Neuronal stem cell (in vitro differentiated cells): ENCODE data around the gene MED13L.

Experiments
- DNase-seq: peaks from one replicate; pipeline ENCODE4 v3.0.0-alpha.2; 2013; ENCODE audit warnings: low spot score
- H2AFZ ChIP-seq: one replicate; pipeline ENCODE4 v1.6.1; 2013; ENCODE audit warnings: mild to moderate bottlenecking, low read length, inconsistent platforms
- H2AK5ac ChIP-seq: 2 replicates; pipeline ENCODE4 v1.6.1; 2013; ENCODE audit warnings: low read depth, mild to moderate bottlenecking, inconsistent platforms, low read length, moderate library complexity, mixed read lengths
- H2BK120ac ChIP-seq: 2 replicates; pipeline ENCODE4 v1.6.1; 2013; ENCODE audit warnings: low read depth, mild to moderate bottlenecking, inconsistent platforms, low read length, moderate library complexity, mixed read lengths
- H2BK12ac ChIP-seq: one replicate; pipeline ENCODE4 v1.6.1; 2013; ENCODE audit warnings: low read length, inconsistent platforms
- H2BK15ac ChIP-seq: 2 replicates; pipeline ENCODE4 v1.6.1; 2013; ENCODE audit warnings: mild to moderate bottlenecking, low read length, inconsistent platforms, mixed read lengths
- H2BK5ac ChIP-seq: one replicate; pipeline ENCODE4 v1.6.1; 2013; ENCODE audit warnings: inconsistent platforms, mild to moderate bottlenecking, low read length, moderate library complexity
- H3K14ac ChIP-seq: one replicate; pipeline ENCODE4 v1.6.1; 2013; ENCODE audit warnings: low read length, inconsistent platforms
- H3K18ac ChIP-seq: 2 replicates; pipeline ENCODE4 v1.6.1; 2013; ENCODE audit warnings: low read length, inconsistent platforms
- H3K23ac ChIP-seq: 2 replicates; pipeline ENCODE4 v1.6.1; 2013; ENCODE audit warnings: low read depth, mild to moderate bottlenecking, mixed read lengths, low read length, inconsistent platforms; ENCODE audit not compliant: poor library complexity
- H3K27ac ChIP-seq: replicated peaks from 3 replicates; pipeline ENCODE4 v1.5.1; 2013; ENCODE audit warnings: low read length, inconsistent platforms
- H3K27me3 ChIP-seq, 3 experiments: 2 replicates each; pipeline ENCODE4 v1.6.1; 2013; ENCODE audit warnings: low read length in 3 of 3, mild to moderate bottlenecking in 2 of 3, inconsistent platforms in 1 of 3, low read depth in 1 of 3, mixed read lengths in 1 of 3, moderate library complexity in 1 of 3; ENCODE audit not compliant: control insufficient read depth in 3 of 3, insufficient read depth in 3 of 3
- H3K36me3 ChIP-seq, 2 donors: replicated peaks in 1 of 2; 2 replicates each; pipeline ENCODE4 v1.6.1; 2013; ENCODE audit warnings: low read length in 2 of 2; ENCODE audit not compliant: control insufficient read depth in 2 of 2, insufficient read depth in 2 of 2
- H3K4ac ChIP-seq: 2 replicates; pipeline ENCODE4 v1.6.1; 2013; ENCODE audit warnings: inconsistent platforms, mild to moderate bottlenecking, low read length, moderate library complexity
- H3K4me1 ChIP-seq, 2 donors: 1 replicate in 1 of 2; 2 replicates in 1 of 2; pipeline ENCODE4 v1.6.1; 2013; ENCODE audit warnings: low read length in 2 of 2, low read depth in 1 of 2; ENCODE audit not compliant: control insufficient read depth in 2 of 2, insufficient read depth in 1 of 2
- H3K4me2 ChIP-seq: one replicate; pipeline ENCODE4 v1.6.1; 2013; ENCODE audit warnings: mild to moderate bottlenecking, low read length, inconsistent platforms; ENCODE audit not compliant: insufficient read depth, poor library complexity, severe bottlenecking
- H3K4me3 ChIP-seq, 2 donors: 2 replicates each; pipeline ENCODE4 v1.5.1; 2013; ENCODE audit warnings: low read length in 2 of 2, mild to moderate bottlenecking in 2 of 2, inconsistent platforms in 1 of 2, moderate library complexity in 1 of 2
- H3K79me1 ChIP-seq: one replicate; pipeline ENCODE4 v1.6.1; 2013; ENCODE audit warnings: low read depth, mild to moderate bottlenecking, inconsistent platforms, low read length, moderate library complexity
- H3K9ac ChIP-seq: one replicate; pipeline ENCODE4 v1.6.1; 2013; ENCODE audit warnings: mild to moderate bottlenecking, low read depth, low read length, inconsistent platforms; ENCODE audit not compliant: poor library complexity
- H3K9me3 ChIP-seq, 2 donors: replicated peaks in 1 of 2; 2 replicates each; pipeline versions ENCODE3 to v1.6.1; 2013; ENCODE audit warnings: low read length in 2 of 2, mild to moderate bottlenecking in 2 of 2, inconsistent platforms in 1 of 2, low read depth in 1 of 2, mixed read lengths in 1 of 2, moderate library complexity in 1 of 2; ENCODE audit not compliant: control insufficient read depth in 2 of 2, insufficient read depth in 1 of 2
- H4K8ac ChIP-seq: one replicate; pipeline ENCODE4 v1.6.1; 2013; ENCODE audit warnings: low read depth, mild to moderate bottlenecking, inconsistent platforms, low read length, moderate library complexity
- H4K91ac ChIP-seq: one replicate; pipeline ENCODE4 v1.6.1; 2013; ENCODE audit warnings: low read length, low read depth, mild to moderate bottlenecking, inconsistent platforms; ENCODE audit not compliant: poor library complexity
- WGBS, 2 donors: extraction: QIAGEN DNeasy Blood & Tissue Kit; methylation state at CpG; one replicate each; pipeline ENCODE4 v1.1.7; 2013; ENCODE audit warnings: missing lambda C conversion rate in 2 of 2, mixed read lengths in 1 of 2; ENCODE audit not compliant: insufficient read length in 2 of 2, insufficient replicate concordance in 1 of 2; ENCODE audit errors: extremely low coverage in 2 of 2; 5-methylcytosine and 5-hydroxymethylcytosine counted together

Gene MED13L

DNA sequence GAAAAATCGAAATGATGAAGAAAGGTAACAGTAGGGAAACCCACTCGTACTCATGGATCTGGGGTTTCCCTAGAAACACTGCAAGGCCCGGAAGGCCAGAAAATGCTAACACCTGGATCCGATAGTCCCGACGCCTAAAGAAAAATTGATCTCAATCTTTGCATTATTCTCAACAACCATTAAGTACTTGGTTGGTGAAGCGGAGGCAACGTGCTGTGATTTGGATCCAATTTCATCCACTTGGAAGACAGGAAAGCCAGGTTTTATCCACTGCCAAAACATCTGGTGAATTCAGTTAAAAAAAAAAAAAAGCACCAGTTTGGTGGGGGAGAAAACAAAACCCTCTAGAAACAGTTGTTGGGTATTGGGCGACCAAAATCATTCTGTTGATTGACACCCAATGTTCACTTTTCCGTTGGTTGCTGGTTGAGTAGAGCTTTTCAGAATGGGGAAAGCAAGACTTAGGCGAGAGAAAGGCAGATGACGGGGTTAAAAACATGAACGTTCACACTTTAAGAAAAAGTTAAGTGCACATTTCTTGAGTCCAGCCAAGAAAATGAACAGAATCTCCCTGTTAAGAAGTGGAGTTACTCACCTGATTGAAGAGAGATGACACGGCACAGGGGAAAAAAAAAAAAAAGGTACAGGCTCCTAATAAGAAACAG is 41.9 kb upstream of the MED13L start:
- Histone ChIP-seq H4K8ac (no peak overlapping the region), H2BK12ac (no peak overlapping the region), H3K18ac (no peak overlapping the region), H2BK15ac (no peak overlapping the region), H4K91ac (no peak overlapping the region), H3K4me3 (no peak overlapping the region), H3K36me3 (no peaks in the 10 kb centered on the region), H3K14ac (no peak overlapping the region), H3K9ac (no peak overlapping the region), H3K4me2 (no peak overlapping the region), H3K9me3 (no peaks in the 10 kb centered on the region), H3K27ac (no peak overlapping the region), H2BK5ac (no peak overlapping the region), H3K4me1 (no peaks in the 10 kb centered on the region), H3K27me3 (peaks cover 0 to 3% (median 0%) of the 10 kb centered on the region in 3 experiments), H3K4ac (no peak overlapping the region), H2AFZ (no peak overlapping the region), H2BK120ac (no peak overlapping the region), H2AK5ac (no peak overlapping the region), H3K79me1 (no peaks in the 10 kb centered on the region), H3K23ac (no peak overlapping the region)
- no peak for DNase-seq
- no CpG with 5 or more reads among the region's 14 CpGs for WGBS, 2 donors

DNA sequence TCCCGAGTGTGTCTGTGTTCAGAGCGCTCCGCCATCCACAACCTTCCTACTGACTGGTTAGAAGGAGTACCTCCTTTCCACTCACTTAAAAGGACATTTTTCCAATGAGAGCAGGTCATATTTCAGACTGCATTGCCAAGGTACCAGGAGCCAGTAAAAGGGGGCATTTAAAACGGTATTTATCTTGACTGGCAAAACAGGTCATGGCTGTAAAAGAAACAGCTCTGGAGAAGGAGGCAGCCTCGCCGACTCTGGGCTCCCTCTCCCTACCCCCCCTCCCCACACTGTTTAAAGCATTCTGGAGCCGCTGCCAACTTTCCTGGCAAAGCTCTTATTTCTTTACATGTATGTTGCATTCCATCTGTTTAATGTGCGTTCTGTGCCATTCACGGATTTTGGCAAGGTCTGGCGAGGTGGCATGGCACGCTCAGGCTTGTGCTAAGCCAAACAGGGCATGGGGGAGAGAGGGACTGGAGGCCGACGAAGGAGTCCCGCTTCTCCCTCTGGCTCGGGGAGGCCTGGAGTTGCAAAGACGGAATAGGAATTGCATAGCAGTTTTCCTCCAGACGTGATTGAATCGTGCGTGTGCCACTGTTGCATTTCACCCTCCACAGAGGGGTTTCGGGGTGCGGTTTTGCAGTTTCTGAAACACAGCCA is 41.2 kb upstream of the MED13L start:
- peaks cover 0 to 6% (median 0%) of the 10 kb centered on the region in 3 experiments for H3K27me3 ChIP-seq
- WGBS, 2 donors: no CpG with 5 or more reads among the region's 21 CpGs
- no peaks in the 10 kb centered on the region for H3K79me1 ChIP-seq
- H4K8ac ChIP-seq: no peak overlapping the region
- H3K4ac ChIP-seq: no peak overlapping the region
- H2BK12ac ChIP-seq: no peak overlapping the region
- no peaks in the 10 kb centered on the region for H3K36me3 ChIP-seq
- H2AK5ac ChIP-seq: peak overlapping the region; percentile 53
- H3K18ac ChIP-seq: no peak overlapping the region
- H3K23ac ChIP-seq: no peak overlapping the region
- H2AFZ ChIP-seq: no peak overlapping the region
- no peak overlapping the region for H3K27ac ChIP-seq
- H3K4me1 ChIP-seq: no peaks in the 10 kb centered on the region
- no peak overlapping the region for H2BK5ac ChIP-seq
- no peak for DNase-seq
- H2BK120ac ChIP-seq: no peak overlapping the region
- no peaks in the 10 kb centered on the region for H3K9me3 ChIP-seq
- H3K4me3 ChIP-seq: no peak overlapping the region
- H3K9ac ChIP-seq: no peak overlapping the region
- H2BK15ac ChIP-seq: no peak overlapping the region
- no peak overlapping the region for H4K91ac ChIP-seq
- no peak overlapping the region for H3K14ac ChIP-seq
- H3K4me2 ChIP-seq: no peak overlapping the region

DNA sequence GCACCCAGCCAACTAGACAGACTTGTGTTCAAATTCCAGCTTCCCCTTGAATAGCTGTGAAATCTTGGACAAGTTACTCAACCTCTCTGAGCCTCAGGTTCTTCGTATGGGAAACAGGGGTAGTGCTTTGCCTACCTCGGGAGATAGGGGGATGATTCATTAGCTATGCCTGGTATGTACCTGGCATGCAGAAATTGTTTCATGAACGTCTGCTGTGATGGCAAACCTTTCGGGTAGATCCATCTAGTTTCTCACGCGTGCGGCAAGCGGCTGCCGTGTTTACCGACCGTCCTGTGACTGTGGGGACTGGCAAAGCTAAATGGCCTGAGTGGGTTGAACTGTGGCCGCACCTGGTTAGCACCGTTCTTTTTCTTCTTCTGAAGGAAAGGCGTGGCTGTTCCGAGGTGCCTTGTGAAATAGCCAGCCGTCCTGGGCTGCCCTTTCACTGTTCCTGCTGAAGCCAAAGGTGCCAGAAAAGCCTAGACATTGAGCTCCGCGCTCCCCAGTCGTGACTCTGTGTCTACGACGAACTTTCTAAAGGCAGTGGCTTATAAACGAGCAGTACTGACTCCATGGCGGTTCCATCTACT is 40.6 kb upstream of the MED13L start:
- Histone ChIP-seq H3K18ac (no peak overlapping the region), H3K27me3 (peaks cover 0 to 6% (median 0%) of the 10 kb centered on the region in 3 experiments), H3K23ac (no peak overlapping the region), H3K4me2 (no peak overlapping the region), H3K4me3 (no peak overlapping the region), H3K14ac (no peak overlapping the region), H3K36me3 (no peaks in the 10 kb centered on the region), H2BK5ac (no peak overlapping the region), H3K79me1 (no peaks in the 10 kb centered on the region), H3K4me1 (peaks cover 0 to 2% of the 10 kb centered on the region in 2 donors), H3K9ac (no peak overlapping the region), H3K27ac (no peak overlapping the region), H3K9me3 (no peaks in the 10 kb centered on the region), H2BK12ac (no peak overlapping the region), H3K4ac (no peak overlapping the region), H4K8ac (no peak overlapping the region), H2AFZ (no peak overlapping the region), H2AK5ac (no peak overlapping the region), H4K91ac (no peak overlapping the region), H2BK15ac (no peak overlapping the region), H2BK120ac (no peak overlapping the region)
- no CpG with 5 or more reads among the region's 23 CpGs for WGBS, 2 donors
- DNase-seq: no peak

DNA sequence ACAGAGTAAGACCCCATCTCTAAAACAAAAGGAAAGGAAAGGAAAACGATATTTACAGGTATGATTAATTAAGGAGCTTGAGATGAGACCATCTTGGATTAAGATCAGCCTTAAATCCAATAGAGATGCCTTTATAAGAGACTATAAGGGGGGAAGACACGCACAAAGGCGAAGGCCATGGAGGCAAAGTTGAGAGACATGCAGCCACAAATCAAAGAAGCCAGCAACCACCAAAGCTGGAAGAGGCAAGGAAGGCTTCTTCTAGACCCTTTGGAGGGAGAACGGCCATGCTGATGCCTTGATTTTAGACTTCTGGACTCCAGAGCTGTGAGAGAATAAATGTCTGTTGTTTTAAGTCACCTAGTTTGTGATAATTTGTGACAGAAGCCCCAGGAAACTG is 39.6 kb upstream of the MED13L start:
- Histone ChIP-seq H3K4me3 (no peak overlapping the region), H3K27me3 (peaks cover 0 to 11% (median 0%) of the 10 kb centered on the region in 3 experiments), H3K14ac (no peak overlapping the region), H3K23ac (no peak overlapping the region), H3K79me1 (no peaks in the 10 kb centered on the region), H4K91ac (no peak overlapping the region), H3K9me3 (no peaks in the 10 kb centered on the region), H2AFZ (no peak overlapping the region), H4K8ac (no peak overlapping the region), H2BK5ac (no peak overlapping the region), H2BK12ac (no peak overlapping the region), H3K4me1 (peaks cover 0 to 2% of the 10 kb centered on the region in 2 donors), H3K18ac (no peak overlapping the region), H3K4me2 (no peak overlapping the region), H2BK120ac (no peak overlapping the region), H2AK5ac (no peak overlapping the region), H2BK15ac (no peak overlapping the region), H3K27ac (no peak overlapping the region), H3K4ac (no peak overlapping the region), H3K36me3 (no peaks in the 10 kb centered on the region), H3K9ac (no peak overlapping the region)
- no CpG with 5 or more reads among the region's 4 CpGs for WGBS, 2 donors
- no peak for DNase-seq
